ENCODE results near the gene CST9L.

GRCh38 chr20:23609486-23610109 lies 41.3 kb upstream of the CST9L start:
- TF ChIP-seq CTCF (optimal IDR thresholded peaks at IDR 0.05 in 1 of 3, IDR thresholded peaks at IDR 0.05 in 1 of 3, conservative IDR thresholded peaks at IDR 0.05 in 1 of 3; ENCODE audit: extremely low read depth in 1 of 3, insufficient read depth in 2 of 3, low read length in 3 of 3) (no peak), EZH2 (IDR thresholded peaks at IDR 0.05; ENCODE audit: low read length) (no peak)

All from keratinocyte (primary cell).